Measurements from ENCODE around the gene NEIL3. TPM values are rescaled to one million over a fixed set of nuclear protein-coding genes. Genes with fewer than 3 reads are reported as not detected.
A peak's percentile ranks its signal among the peaks of the same experiment; 100 is the strongest.

Gene NEIL3
- total and polyA plus RNA-seq, 10 of the 15 experiments (the other 5 are each of a cell fraction or from before 2014, with no cell fraction given) = 3.0 to 13.8 (median 8.9) TPM

DNA sequence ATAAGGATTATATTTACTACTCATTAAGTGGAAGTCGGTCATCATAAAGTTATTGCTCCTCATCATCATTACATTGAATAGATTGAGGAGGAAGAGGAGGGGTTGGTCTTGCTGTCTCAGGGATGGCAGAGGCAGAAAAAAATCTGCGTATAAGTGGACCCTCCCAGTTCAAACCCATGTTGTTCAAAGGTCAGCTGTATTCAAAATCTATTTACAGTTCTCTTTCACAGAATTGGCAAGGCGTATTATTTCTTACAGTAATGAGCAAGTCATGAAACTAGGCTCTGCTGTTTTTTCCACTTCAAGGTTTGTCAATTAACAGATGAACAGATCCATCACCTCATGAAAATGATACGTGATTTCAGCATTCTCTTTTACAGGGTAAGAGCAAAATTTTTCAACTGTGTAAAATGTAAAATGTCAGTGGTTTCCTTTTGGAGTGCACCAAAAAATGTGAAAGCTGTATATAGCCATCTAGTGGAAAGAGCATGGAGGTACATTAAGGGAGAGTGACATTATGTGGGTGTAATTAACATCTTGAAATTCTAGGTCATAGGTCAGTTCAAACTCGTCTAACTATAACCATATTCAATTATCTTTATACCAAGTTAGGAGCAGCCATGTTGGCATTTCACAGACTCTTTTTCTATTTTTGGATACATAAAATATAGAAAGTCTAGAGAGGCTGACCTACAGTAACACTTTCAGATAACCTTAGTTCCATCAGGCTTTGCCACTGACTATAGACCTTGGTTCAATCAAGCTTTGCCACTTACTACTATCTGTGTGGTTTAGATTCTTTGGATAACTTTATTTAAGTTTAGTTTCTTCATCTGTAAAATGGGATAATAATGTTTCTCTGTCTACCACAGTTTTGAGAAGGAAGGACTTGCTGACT lies 30.1 kb downstream of the NEIL3 start:
- ATAC-seq (peak; percentile 92), DNase-seq (ENCODE audit: low read depth, low spot score) (peak; percentile 4), FAIRE-seq (peak; percentile 74)
- POLR2A ChIA-PET = interaction anchor here (0.5 kb wide), 1 partner anchor 45 kb away, joined by 3 read pairs; no protein-coding TSS in a partner anchor
- no peaks in the 10 kb centered on the region for H3K79me2 ChIP-seq (ENCODE audit: control insufficient read depth, insufficient read depth, low read length)
- H2AFZ ChIP-seq (ENCODE audit: control insufficient read depth, low read depth, low read length) = peak overlapping the region; percentile 49; the same call in 1 of the 2 replicates
- in situ Hi-C loops (cut with MboI) = loop anchor here (25.0 kb wide), 1 partner anchor 977 kb away; no protein-coding TSS in a partner anchor
- no peaks in the 10 kb centered on the region for H4K20me1 ChIP-seq (ENCODE audit: control insufficient read depth, insufficient read depth)
- TF ChIP-seq FOXM1 (IDR thresholded peaks at IDR 0.05; ENCODE audit: low read depth, low read length) (no peak), SMC3 (IDR thresholded peaks at IDR 0.05; ENCODE audit: borderline replicate concordance, low read length) (peak; percentile 64; the same call in 1 of the 2 replicates), RAD21 (IDR thresholded peaks at IDR 0.05; ENCODE audit: insufficient read depth, low read depth, low read length) (peak; percentile 81), NR2F1 (conservative IDR thresholded peaks at IDR 0.05) (peak; percentile 87), MYC (IDR thresholded peaks at IDR 0.05; ENCODE audit: insufficient read depth, insufficient read length, insufficient replicate concordance, low read length, severe bottlenecking) (no peak), KLF5 (IDR thresholded peaks at IDR 0.05; ENCODE audit: partially characterized antibody) (no peak), NR2C1 (IDR thresholded peaks at IDR 0.05) (peak; percentile 54; the same call in 1 of the 2 replicates)
- TF ChIP-seq, protein P1, sequence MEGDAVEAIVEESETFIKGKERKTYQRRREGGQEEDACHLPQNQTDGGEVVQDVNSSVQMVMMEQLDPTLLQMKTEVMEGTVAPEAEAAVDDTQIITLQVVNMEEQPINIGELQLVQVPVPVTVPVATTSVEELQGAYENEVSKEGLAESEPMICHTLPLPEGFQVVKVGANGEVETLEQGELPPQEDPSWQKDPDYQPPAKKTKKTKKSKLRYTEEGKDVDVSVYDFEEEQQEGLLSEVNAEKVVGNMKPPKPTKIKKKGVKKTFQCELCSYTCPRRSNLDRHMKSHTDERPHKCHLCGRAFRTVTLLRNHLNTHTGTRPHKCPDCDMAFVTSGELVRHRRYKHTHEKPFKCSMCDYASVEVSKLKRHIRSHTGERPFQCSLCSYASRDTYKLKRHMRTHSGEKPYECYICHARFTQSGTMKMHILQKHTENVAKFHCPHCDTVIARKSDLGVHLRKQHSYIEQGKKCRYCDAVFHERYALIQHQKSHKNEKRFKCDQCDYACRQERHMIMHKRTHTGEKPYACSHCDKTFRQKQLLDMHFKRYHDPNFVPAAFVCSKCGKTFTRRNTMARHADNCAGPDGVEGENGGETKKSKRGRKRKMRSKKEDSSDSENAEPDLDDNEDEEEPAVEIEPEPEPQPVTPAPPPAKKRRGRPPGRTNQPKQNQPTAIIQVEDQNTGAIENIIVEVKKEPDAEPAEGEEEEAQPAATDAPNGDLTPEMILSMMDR (IDR thresholded peaks at IDR 0.05 in 2 of 3, conservative IDR thresholded peaks at IDR 0.05 in 1 of 3; ENCODE audit: control insufficient read depth in 2 of 3, extremely low read depth in 1 of 3, insufficient read depth in 1 of 3, low read depth in 3 of 3, low read length in 3 of 3) = peak; percentile 57 to 61 (median 61); a peak in 5 of 6 replicates
- TF ChIP-seq, protein P2, sequence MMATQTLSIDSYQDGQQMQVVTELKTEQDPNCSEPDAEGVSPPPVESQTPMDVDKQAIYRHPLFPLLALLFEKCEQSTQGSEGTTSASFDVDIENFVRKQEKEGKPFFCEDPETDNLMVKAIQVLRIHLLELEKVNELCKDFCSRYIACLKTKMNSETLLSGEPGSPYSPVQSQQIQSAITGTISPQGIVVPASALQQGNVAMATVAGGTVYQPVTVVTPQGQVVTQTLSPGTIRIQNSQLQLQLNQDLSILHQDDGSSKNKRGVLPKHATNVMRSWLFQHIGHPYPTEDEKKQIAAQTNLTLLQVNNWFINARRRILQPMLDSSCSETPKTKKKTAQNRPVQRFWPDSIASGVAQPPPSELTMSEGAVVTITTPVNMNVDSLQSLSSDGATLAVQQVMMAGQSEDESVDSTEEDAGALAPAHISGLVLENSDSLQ (IDR thresholded peaks at IDR 0.05) = peak; percentile 37; the same call in 1 of the 2 replicates
- SMC1A ChIA-PET (ENCODE audit: uncharacterized antibody, unreplicated experiment) = interaction anchor here (0.5 to 7.3 kb wide), 14 partner anchors 9 to 700 kb away, joined by 3 to 29 read pairs (median 4); partner anchors contain the start of gene NEIL3
- no peaks in the 10 kb centered on the region for H3K36me3 ChIP-seq (ENCODE audit: control insufficient read depth in 2 of 2, insufficient read depth in 2 of 2, low read length in 1 of 2)
- WGBS (ENCODE audit: insufficient coverage, insufficient replicate concordance, low lambda C conversion rate, missing lambda C conversion rate) = 48% methylated on average over 5 of the region's 5 CpGs
- H3K27ac ChIP-seq (ENCODE audit: control insufficient read depth, insufficient read depth) = no peak overlapping the region
- intact Hi-C loops (cut with micrococcal nuclease; ENCODE audit: unreplicated experiment) = loop anchor here (1.0 to 10.0 kb wide), 6 partner anchors 89 to 963 kb away; partner anchors contain the start of gene VEGFC
- RAD21 ChIA-PET (ENCODE audit: unreplicated experiment) = interaction anchor here (1.0 to 4.3 kb wide), 5 partner anchors 87 to 292 kb away, joined by 3 to 30 read pairs (median 4); no protein-coding TSS in a partner anchor
- CTCF ChIA-PET = interaction anchor here (0.8 to 6.3 kb wide), 16 partner anchors 10 to 962 kb away, joined by 3 to 65 read pairs (median 4); no protein-coding TSS in a partner anchor
- H3K4me1 ChIP-seq (ENCODE audit: control insufficient read depth, insufficient read depth, low read length) = no peaks in the 10 kb centered on the region
- H3K27me3 ChIP-seq (replicated peaks in 1 of 2; ENCODE audit: control insufficient read depth in 2 of 2, insufficient read depth in 2 of 2, low read length in 1 of 2) = no peaks in the 10 kb centered on the region
- no peaks in the 10 kb centered on the region for H3K9me3 ChIP-seq (replicated peaks; ENCODE audit: control insufficient read depth, insufficient read depth, low read length)
- H3K4me2 ChIP-seq (ENCODE audit: control insufficient read depth, insufficient read depth) = no peak overlapping the region
- H3K4me3 ChIP-seq = no peak overlapping the region
- no TSS peak for BruUV-seq (replicated peaks)
- no peak overlapping the region for H3K9ac ChIP-seq (ENCODE audit: control insufficient read depth, insufficient read depth, low read length)
